HL-60 (cell line): Measurements from ENCODE around the gene TMEFF2.

Source experiments
- DNase-seq, 2 experiments: peaks; one replicate each; pipeline ENCODE4 v3.0.0-alpha.2; 2010 to 2020; ENCODE audit warnings: low read depth in 1 of 2, low spot score in 1 of 2
- H3K27ac ChIP-seq: fragments of 250-450 bp; sonication (Bioruptor Pico); replicated peaks from 2 replicates; pipeline ENCODE4 v1.5.1; 2020; ENCODE audit warnings: mild to moderate bottlenecking, moderate library complexity
- H3K27me3 ChIP-seq: fragments of 250-450 bp; sonication (Bioruptor Pico); 2 replicates; pipeline ENCODE4 v1.5.1; 2021; ENCODE audit warnings: mild to moderate bottlenecking, moderate library complexity; ENCODE audit not compliant: insufficient read depth, poor library complexity, severe bottlenecking
- H3K4me3 ChIP-seq: replicated peaks from 2 replicates; pipeline ENCODE4 v1.5.1; 2011; ENCODE audit warnings: mild to moderate bottlenecking, control low read depth, low read length; ENCODE audit not compliant: insufficient read depth
- CTCF ChIP-seq: IDR thresholded peaks from one replicate; pipeline ENCODE4 v1.5.1; 2011; ENCODE audit warnings: low read length, control low read depth, inconsistent platforms; ENCODE audit not compliant: insufficient read depth
- GABPA ChIP-seq: IDR thresholded peaks from 2 replicates; pipeline ENCODE4 v1.6.1; 2012; ENCODE audit warnings: low read depth
- POLR2AphosphoS5 ChIP-seq: IDR thresholded peaks from 2 replicates; pipeline ENCODE4 v1.6.1; 2012; ENCODE audit warnings: low read depth
- REST ChIP-seq: IDR thresholded peaks from 2 replicates; pipeline ENCODE4 v1.6.1; 2012; ENCODE audit warnings: low read depth; ENCODE audit not compliant: insufficient replicate concordance
- SPI1 ChIP-seq: IDR thresholded peaks from 2 replicates; pipeline ENCODE4 v1.6.1; 2012; ENCODE audit warnings: low read depth, mild to moderate bottlenecking, borderline replicate concordance

Gene TMEFF2

DNA sequence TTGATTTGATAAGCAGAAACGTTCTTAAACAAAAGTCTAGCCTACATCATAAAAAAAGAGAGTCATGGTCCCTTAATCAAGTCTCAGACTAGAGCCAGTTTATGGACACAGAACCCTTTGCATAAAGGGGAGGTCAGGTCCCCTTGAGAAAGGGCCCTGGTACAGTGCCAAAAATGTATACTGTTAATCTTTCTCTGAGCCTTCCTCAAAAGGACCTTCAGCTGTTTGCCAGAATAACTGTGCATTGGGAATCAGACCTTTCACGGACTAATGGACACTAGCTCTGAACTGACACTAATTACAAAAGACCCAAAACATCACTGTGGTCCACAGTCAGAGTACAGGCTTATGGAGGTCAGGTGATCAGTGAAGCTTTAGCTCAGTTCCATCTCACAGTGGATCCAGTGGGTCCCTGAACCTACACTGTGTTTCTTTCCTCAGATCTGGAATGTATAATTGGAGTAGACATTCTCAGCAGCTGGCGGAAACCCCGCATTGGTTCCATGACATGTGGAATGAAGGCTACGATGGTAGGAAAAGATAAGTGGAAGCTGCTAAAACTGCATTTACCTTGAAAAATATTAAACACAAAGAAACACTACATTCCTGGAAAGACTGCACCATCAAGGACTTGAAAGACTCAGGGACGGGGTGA is 151.4 kb downstream of the TMEFF2 start:
- DNase-seq: no peak
- TF ChIP-seq REST (no peak), GABPA (no peak), SPI1 (no peak), CTCF (no peak), POLR2AphosphoS5 (no peak)

DNA sequence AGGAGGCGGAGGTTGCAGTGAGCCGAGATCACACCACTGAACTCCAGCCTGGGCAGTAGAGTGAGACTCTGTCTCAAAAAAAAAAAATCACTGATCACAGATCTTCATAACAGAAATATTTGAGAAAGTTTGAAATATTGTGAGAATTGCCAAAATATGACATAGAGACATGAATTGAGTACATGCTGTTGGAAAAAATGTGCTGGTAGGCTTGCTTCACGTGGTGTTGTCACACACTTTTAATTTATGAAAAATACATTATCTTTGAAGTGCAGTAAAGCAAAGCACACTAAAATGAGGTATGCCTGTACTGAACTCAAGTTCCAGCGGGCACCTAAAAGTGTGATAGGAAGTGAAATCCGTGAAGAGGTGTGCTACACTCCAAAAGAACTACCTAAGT is 152.6 kb downstream of the TMEFF2 start:
- H3K27ac ChIP-seq: no peak overlapping the region
- H3K4me3 ChIP-seq: no peak overlapping the region
- DNase-seq: no peak
- TF ChIP-seq POLR2AphosphoS5 (no peak), SPI1 (no peak), CTCF (no peak), REST (no peak), GABPA (no peak)
- H3K27me3 ChIP-seq: no peaks in the 10 kb centered on the region

More for the DNA sequence above, 151.4 kb downstream of the TMEFF2 start:
- H3K4me3 ChIP-seq: no peak overlapping the region
- H3K27ac ChIP-seq: no peak overlapping the region
- no peaks in the 10 kb centered on the region for H3K27me3 ChIP-seq

DNA sequence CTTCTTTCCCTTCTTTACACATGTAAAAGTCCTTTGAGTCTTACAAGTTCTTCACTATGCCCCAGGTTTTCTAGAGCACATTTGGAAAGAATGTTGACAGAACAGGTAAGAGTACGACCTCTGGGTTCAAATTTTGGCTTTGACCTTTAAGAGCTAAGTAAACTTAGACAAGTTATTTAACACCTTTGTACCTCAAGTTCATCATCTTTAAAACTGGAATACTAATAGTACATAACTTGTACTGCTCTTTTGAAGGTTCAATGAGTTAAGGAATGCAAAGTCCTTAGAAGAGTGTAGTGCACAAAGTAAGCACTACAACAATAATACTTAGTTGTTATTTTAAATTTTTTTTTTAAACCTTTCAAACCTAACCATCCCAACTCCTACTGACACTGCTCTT is 156.6 kb downstream of the TMEFF2 start:
- Histone ChIP-seq H3K27me3 (no peaks in the 10 kb centered on the region), H3K27ac (no peak overlapping the region), H3K4me3 (no peak overlapping the region)
- TF ChIP-seq POLR2AphosphoS5 (no peak), REST (no peak), SPI1 (no peak), CTCF (no peak), GABPA (no peak)
- DNase-seq: no peak
